GM19023 (cell line): ENCODE results near the gene GPR75.

ENCODE experiments used
- ATAC-seq: cut with Tn5 transposase; IDR thresholded peaks from one replicate; pipeline ENCODE4 v1.9.1; 2021; ENCODE audit warnings: mild to moderate bottlenecking, moderate library complexity; ENCODE audit not compliant: unreplicated experiment

GPR75 gene

DNA sequence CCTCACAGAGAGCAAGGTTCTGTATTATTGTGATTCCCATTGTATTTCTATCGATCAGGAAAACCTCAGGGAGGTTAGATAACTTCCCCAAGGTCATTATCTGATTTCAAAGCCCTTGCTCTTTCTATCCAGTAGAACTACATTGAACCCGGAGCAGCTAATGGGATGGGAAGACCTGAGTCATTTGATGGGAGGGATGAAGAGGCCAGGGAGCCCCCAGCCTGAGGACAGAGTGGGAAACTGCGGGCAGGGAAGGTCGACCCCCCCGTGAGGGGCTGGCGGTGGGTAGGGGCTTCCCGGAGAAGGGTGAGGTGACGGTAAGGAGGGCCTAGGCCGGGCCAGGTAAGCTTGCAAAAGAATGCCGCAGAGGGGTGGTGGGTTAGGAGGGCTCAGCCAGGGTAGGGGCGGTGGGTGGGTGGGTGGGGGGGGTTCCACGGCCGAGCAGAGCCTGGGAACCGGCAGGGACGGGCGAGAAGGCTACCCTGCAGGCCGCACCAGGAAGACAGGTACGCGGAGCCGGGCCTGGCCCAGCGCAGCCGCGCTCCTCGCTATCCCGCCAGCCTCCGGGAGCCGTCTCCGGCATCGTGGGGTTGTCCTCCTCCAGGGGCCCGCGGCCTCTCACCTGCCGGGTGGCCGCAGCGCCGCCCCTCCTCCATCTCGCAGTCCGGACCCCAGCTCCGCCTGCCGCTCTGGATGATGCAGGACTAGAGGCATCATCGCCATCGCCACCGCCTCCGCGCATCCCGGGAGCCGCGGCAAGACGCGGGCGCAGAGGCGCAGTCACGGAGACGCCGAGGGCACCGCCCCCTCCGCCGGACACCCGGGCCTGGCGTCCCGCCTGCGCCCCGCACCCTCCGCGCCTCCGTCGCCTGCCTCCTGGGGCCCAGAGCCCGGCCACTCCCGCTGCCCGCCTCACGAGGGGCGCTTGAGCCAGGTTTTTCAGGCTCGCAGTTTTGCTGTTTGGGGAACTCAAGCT, at the start of gene GPR75:
Gene GPR75, minus strand, starts transcription at position 762 of the 976 bp plus-strand sequence. CDS start 5,211 bp downstream, outside the sequence.
- ATAC-seq: no peak

DNA sequence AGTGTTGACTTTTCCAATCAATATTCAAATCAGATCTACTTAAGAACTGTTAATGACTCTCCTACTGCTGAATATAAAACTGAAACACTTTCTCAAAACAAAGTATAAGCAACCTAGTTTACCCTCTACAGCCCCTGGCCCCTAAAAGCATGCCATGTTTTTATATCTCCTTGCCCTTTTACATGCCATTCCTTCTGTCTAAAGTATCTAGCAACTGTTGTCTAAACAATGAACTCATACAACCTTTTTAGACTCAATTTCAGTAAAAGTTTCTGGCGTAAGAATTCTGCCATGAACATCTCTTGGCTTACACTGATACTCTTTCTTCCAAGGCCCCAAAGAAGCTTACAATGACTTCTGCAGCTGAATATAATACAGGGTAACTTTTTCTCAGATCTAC, 47.8 kb upstream of the GPR75 start:
- no peak for ATAC-seq

DNA sequence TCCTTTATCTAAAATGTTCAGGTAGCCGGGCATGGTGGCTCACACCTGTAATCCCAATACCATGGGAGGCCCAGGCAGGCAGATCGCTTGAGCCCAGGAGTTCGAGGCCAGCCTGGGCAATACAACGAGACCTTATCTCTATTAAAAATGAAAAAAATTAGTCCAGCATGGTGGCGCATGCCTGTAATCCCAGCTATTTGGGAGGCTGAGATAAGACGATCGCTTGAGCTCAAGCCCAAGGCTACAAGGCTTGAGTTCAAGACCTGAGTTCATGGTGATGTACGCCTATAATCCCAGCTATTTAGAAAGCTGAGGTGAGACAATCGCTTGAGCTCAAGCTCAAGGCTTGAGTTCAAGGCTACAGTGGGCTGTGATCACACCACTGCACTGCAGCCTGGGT, 45.6 kb upstream of the GPR75 start:
- ATAC-seq: no peak

DNA sequence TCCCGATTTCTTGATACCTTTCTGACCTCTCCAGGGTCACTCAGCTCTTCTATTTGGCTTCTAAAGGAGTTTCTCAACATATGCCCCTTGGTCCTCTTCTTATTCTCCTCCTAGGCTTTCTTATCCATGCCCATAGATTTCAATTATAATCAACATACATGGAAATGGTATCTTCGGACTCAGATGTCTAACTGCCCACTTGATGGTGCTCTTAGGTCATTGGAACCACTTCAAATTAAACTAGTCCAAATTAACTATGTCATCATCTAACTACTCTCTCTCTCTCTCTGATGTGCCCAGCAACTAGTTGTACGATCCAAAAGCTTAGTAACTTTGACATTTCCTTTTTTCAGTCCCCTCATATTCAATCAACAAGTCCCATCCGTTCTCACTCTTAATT, 43.2 kb upstream of the GPR75 start:
- no peak for ATAC-seq

DNA sequence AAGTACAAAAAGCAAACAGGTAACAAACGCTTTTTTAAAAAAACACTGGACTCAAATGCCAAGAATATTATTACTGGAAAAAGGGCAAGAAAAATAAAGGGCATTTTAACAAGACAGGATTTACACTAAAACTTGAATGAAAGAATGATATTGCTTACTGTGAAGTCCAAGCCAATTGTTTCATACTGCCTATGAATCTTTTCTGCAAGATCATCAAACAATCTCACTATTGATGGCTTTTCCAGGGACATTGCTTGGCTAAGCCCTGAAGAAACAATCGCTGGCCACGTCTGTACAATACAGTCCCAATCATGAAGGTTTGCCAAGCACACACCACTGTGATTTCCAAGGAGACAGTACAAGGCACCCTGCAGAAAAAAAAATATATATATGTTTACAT, 41.4 kb upstream of the GPR75 start:
- ATAC-seq: no peak

DNA sequence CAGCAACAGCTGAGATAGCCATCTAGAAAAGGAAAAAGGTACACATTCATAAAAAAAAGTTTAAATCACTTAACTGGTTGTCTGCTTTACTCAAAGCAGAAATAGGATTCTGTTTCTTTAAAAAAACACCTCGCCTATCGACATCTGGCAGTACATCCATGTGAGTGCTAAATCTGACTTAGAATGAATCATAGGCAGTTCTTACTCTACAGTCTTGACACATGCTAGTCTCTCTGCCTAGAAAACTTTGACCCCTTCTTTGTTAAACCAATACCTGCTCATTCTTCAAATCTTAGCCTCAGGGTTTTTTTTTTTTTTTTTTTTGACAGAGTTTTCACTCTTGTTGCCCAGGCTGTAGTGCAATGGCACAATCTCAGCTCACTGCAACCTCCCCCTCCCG, 37.1 kb upstream of the GPR75 start:
- ATAC-seq: no peak

DNA sequence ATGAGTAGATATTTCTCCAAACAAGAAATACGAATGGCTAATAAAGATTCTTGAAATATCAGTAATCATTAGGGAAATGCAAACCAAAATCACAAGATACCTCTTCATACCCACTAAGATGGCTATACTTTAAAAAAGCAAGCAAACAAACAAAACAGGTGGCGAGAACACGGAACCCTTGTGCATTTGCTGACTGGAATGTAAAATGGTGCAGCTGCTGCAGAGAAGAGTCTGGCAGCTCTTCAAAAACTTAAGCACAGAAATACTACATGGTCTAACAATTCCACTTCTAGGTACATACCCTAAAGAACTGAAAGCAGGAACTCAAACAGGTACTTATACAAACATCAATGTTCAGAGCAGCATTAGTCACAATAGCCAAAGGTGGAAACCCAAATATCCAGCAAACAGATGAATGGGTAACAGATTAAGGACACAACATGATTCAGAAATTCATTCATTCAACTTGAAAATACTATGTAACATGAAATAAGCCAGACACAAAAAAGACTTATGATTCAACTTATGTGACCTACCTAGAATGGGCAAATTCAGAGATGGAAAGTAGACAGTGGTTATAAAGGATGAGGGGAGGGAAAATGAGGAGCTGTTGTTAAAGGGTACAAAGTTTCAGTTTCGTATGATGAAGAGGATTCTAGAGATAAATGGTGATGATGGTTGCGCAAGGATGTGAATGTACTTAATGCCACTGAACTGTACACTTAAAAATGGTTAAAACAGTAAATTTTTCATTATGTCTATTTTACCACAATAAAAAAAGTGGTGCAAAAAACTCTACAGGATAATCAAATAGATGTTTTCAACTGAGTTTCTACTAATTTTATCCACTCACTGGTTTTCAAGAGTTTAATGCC, 26.9 kb upstream of the GPR75 start:
- no peak for ATAC-seq

DNA sequence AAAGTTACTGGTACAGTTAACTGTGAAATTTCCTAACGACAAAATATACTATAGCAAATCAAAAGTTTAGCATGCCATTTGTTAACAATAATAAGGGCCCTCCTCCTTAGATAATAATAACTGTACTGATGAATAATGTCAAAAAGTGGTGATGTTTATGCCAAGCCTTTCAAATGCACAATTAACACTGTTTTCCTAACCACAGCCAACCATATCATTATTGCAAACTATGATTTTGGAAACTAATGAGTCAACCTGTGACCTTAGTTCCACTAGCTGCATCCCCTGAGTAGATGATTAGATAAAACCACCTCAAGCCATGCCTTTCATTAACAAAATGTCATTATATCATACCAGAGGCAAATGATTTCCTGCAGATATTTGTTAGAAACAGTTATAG, 25.1 kb upstream of the GPR75 start:
- no peak for ATAC-seq

DNA sequence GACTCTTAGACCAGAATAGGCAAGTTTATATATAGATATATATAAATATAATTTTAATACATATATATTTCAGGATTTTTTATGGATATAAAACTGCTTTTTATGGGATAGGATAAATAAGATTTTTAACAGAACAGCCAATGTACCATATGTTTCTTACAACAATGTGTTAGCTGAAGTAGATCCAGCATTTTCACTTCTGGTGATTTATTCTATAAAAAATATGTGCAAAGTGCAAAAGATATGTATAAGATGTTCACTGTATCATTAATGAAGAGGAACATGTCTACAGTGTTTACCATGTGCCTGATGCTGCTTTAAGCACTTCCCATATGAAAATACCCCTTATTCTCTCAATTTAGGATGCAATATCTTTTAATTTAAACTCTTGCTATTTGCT, 22.2 kb upstream of the GPR75 start:
- no peak for ATAC-seq

DNA sequence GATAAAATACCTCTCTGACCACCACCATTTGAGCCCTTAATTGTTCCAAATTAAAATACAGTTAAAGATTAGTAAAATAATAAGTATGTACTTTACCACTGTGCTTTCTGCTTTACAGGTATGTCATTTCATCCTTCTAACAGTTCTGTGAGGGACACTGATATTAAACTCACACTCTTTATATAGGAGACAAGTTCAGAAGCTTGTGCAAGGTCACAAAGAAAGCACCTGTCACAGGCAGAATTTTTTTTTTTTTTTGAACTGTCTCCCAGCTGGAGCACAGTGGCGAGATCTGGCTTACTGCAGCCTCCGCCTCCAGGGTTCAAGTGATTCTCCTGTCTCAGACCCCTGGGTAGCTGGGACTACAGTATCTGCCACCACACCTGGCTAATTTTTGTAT, 21.6 kb upstream of the GPR75 start:
- no peak for ATAC-seq

DNA sequence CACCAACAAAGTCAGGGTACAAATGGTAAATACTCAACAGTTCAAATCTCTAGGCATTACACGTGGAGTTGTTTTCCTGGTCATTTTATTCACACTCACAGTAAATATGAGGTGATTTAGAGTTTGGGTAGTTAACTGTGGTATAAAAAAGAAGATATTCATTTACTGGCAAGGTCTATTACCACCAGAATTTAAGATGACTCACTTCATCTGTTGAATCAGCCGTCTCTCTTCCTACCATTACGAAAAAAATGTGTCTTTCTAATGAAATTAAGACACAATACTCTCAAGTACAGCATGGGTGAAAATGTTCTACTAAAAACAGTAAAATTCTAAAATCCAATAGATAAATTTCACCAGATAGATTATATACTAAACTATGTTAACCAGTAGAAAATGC, 21.0 kb upstream of the GPR75 start:
- ATAC-seq: no peak

DNA sequence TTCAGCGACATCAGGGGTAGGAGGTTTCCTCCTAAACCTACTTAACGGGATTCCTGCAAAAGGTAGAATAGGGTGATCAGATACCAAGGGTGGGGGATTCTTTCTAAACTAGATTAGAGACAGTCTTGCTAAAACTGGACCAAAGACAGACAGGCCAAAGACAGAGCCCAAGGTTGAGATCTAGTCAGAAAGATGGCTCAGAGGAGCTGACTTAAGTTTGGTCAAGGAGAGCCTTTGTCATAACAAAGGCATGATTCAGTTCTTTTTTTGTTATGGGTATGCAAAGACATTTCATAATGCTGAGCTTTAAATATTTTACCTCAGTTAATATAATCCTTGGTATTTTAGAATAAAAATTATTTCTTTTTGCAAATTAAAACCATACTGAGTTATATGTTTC, 17.8 kb upstream of the GPR75 start:
- no peak for ATAC-seq

DNA sequence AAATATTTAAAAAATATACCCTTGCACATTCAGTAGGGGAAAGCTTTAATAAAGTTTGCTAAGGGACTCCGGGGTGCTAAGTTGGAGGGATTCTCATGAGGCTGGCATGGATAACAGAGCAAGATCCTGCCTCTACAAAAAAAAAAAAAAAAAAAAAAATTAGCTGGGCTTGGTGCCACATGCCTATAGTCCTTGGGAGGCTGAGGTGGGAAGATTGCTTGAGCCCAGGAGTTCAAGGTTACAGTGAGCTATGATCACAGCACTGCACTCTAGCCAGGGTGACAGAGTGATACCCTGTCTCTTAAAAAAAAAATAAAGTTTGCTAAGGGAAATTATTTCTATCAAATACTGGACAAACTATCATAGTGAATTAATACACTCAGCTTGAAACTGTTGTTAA, 17.3 kb upstream of the GPR75 start:
- ATAC-seq: no peak

DNA sequence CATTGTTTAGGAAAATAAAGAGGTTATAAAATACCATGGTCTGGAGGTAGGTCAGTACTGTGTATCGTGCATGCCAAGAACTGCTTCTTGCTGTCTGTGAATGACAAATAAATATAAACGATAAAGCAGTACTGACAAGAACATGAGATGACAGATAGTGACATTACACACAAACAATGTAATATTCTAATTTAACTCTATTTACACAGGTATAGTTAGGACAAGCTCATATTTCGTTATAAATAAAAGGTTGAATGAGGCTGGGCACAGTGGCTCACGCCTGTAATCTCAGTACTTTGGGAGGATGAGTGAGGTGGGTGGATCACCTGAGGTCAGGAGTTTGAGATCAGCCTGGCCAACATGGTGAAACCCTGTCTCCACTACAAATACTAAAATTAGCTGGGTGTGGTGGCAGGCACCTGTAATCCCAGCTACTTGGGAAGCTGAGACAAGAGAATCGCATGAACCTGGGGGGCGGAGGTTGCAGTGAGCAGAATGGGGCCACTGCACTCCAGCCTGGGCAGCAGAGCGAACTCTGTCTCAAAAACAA, 14.7 kb upstream of the GPR75 start:
- no peak for ATAC-seq

DNA sequence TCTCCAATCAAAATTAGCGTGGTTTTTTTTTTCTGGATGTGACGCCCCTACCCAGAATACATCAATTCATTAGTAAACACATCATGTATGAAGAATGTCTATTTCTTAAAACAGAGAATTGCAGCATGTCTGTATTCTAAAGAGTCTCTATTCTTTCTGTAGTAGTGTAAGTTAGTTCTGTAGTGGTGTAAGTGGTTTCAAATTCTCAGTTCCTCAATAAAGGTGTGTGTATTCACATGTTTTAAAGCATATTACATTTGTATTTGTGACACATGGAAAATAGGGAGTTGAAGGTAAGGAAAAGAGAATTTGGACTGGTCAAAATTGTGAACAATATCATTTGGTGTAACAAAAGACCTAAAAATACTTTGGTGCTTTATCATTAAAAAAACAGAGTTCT, 8.0 kb upstream of the GPR75 start:
- no peak for ATAC-seq

DNA sequence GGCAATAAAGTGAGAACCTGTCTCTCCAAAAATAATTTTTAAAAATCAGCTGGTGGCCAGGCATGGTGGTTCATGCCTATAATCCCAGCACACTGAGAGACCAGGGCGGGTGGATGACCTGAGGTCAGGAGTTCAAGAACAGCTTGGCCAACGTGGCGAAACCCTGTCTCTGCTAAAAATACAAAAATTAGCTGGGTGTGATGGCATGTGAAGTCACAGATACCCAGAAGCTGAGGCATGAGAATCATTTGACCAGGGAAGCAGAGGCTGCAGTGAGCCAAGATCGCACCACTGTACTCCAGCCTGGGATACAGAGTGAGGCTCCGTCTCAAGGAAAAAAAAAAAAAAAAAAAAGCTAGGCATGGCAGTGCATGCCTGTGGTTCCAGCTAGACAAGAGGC, 7.4 kb upstream of the GPR75 start:
- no peak for ATAC-seq

DNA sequence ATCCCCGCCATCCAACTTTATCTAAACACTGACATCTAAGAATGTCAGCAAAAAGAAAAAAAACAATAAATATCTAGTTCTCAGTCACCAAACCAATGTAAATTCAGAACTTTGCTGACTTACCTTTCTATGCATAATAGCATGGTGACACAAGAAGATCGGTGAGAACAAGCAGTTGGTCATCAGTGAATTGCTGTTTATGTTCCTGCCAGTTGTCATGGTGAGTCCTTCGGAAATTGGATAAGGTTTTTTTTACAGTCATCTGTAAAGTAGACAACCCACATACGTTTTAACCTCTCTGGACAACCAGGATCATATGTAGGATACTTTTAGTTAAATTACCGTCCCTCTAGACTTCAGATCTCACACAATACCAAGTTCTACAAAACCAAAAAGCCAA, 6.2 kb upstream of the GPR75 start:
- no peak for ATAC-seq

DNA sequence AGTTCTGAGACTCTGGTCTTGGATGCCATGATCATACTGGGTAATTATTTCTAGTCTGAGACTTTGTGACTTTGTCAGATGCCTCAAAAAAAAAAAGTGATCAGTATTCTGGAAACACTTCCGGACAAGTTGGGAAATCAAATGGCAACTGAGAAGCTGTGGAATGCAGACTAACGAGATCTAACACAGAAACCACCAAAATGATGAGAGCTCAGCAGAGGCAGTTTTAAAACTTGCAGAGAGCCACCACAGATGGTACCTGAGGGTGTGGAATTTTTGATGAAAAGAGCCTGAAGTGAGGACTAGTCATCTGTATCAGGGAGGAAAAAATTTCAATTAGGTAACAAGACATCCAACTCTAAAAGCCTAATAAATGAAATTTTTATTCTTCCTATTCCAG, 5.5 kb upstream of the GPR75 start:
- no peak for ATAC-seq

DNA sequence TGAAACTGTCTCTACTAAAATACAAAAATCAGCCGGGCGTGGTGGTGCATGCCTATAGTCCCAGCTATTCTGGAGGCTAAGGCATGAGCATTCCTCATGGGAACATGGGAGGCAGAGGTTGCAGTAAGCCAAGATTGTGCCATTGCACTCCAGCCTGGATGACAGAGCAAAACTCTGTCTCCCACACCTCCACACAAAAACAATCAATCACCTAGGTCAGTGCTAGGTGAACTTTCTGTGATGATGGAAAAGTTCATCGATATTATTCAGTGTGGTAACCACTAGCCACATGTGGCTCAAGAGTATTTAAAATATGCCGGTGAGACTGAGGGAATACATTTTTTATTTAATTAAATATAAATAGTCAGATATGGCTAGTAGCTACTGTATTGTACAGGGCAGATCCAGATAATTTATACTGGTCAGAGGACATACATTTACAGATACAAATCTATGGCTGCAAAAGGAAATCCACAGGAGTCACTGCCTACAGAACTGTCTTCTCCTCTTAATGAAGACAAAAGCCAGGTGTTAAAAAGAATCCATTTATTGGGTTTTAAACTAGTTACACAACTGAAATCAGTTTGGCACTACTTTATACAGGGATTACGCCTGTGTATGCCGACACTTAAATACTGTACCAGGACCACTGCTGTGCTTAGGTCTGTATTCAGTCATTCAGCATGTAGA, 3.9 kb upstream of the GPR75 start:
- no peak for ATAC-seq

DNA sequence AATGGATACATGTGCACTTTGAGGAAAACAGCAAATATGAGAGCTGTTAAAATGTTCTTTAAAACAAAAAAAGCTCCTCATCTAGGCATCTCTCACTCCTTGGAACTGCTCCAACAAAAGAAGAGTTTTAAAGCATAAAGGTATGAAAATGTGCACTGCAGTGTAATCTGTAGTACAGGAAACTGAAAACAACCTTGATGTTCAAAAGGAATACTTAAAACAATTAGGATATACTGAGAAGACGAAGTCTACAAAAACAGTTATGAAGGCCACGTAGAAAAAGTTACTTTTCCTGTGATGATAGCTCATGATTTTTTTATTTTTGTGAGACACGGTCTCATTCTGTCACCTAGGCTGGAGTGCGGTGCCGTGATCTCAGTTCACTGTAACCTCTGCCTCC, 2.1 kb upstream of the GPR75 start:
- ATAC-seq: no peak

DNA sequence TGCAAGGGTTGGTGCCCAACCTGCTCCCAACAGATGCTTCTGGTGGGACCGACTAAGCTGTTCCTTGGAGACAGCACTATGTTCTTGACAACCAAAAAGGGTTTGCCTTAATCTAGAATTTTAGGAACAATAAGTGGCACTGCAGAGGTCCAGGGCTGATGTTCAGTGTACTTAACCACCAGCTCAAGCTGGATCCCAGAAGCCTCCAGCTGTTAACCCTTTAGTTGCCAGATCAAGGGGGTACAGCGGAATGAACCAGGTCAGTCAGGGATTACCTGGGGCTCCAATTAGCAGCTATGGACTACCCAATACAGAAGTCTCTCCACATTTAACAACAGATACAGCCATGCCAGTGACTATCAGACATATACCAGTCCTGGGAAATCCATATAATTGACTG, 3.5 kb downstream of the GPR75 start:
- ATAC-seq: no peak
